ENCODE measurements around the gene PARP2. TPM values are rescaled to one million over a fixed set of nuclear protein-coding genes. Genes with fewer than 3 reads are reported as not detected.

The PARP2 gene
- total and polyA plus RNA-seq, 9 of the 15 experiments (the other 6 are each of a cell fraction or from before 2014, with no cell fraction given) = 19.7 to 50.5 (median 29.9) TPM

GRCh38 chr14:20332788-20333493 lies 10.5 kb upstream of the PARP2 start, which contains the start of gene CCNB1IP1:
Gene CCNB1IP1 (minus strand): TSS chr14:20333279. CDS start chr14:20316523, 16,756 bp downstream.
- intact Hi-C loops (cut with micrococcal nuclease) (loop anchor here (1.0 to 10.0 kb wide), 2 partner anchors 128 to 482 kb away; partner anchors contain the start of gene PIP4P1), in situ Hi-C loops (cut with MboI) (no loop called here)
- Histone ChIP-seq H4K20me1 (replicated peaks; ENCODE audit: control insufficient read depth, insufficient read depth, low read length) (no peaks in the 10 kb centered on the region; the same call in 1 of the 2 replicates), H2AFZ (ENCODE audit: low read depth, low read length) (peak within 1 kb of the TSS; percentile 71), H3K4me1 (replicated peaks in 1 of 2; ENCODE audit: control insufficient read depth in 2 of 2, insufficient read depth in 2 of 2, low read length in 2 of 2) (peaks cover 0 to 11% of the 10 kb centered on the region in 2 experiments; a peak in 2 of 5 replicates), H3K27me3 (ENCODE audit: control insufficient read depth in 2 of 2, insufficient read depth in 2 of 2, low read length in 2 of 2) (no peaks in the 10 kb centered on the region), H3K9me3 (replicated peaks; ENCODE audit: control insufficient read depth, insufficient read depth, low read depth, low read length) (no peaks in the 10 kb centered on the region), H3K4me2 (ENCODE audit: insufficient read depth, low read length) (peak within 1 kb of the TSS; percentile 97), H3K4me3 (peak within 1 kb of the TSS; percentile 87), H3K9me1 (ENCODE audit: control insufficient read depth, insufficient read depth, low read length) (no peaks in the 10 kb centered on the region), H3K27ac (ENCODE audit: extremely low read depth, low read depth, low read length) (peak within 1 kb of the TSS; percentile 90), H3K36me3 (ENCODE audit: control insufficient read depth, insufficient read depth, low read length) (peaks cover 27% of the 10 kb centered on the region), H3K79me2 (ENCODE audit: control insufficient read depth, insufficient read depth, low read length) (peaks cover 54% of the 10 kb centered on the region), H3K9ac (ENCODE audit: insufficient read depth in 1 of 2, low read depth in 2 of 2, low read length in 2 of 2) (peak within 1 kb of the TSS; percentile 85 to 96)
- ATAC-seq = peak; percentile 91
- DNase-seq (ENCODE audit: extremely low read depth in 1 of 4, low spot score in 3 of 4) = peak; percentile 70 to 91 (median 82)
- under 1% methylated on average over 15 of the region's 19 CpGs for WGBS (ENCODE audit: insufficient coverage, low coverage, missing lambda C conversion rate)
- peak; percentile 98 for FAIRE-seq
- TSS peak; percentile 84 for BruUV-seq (replicated peaks)
- POLR2A ChIA-PET = interaction anchor here (0.6 to 1.4 kb wide), 5 partner anchors 8 to 372 kb away, joined by 3 to 5 read pairs (median 3); partner anchors contain the start of genes PARP2 and PIP4P1
- CTCF ChIA-PET (ENCODE audit: low intra/inter-chr PET ratio) = interaction anchor here (1.3 kb wide), 1 partner anchor 10 kb away, joined by 4 read pairs; no protein-coding TSS in a partner anchor
- TF ChIP-seq POLR2G (IDR thresholded peaks at IDR 0.05; ENCODE audit: low read depth, low read length) (peak; percentile 31; the same call in 1 of the 2 replicates), TEAD2 (tag; IDR thresholded peaks at IDR 0.05) (no peak), POLR2A (conservative IDR thresholded peaks at IDR 0.05) (peak; percentile 94), KDM1A (IDR thresholded peaks at IDR 0.05) (peak; percentile 2 to 26; a peak in 2 of 4 replicates), ZFP36 (IDR thresholded peaks at IDR 0.05; ENCODE audit: low read depth, low read length, partially characterized antibody) (peak; percentile 55), HNRNPLL (IDR thresholded peaks at IDR 0.05; ENCODE audit: low read depth, low read length, poor library complexity, severe bottlenecking) (peak; percentile 32), MGA (IDR thresholded peaks at IDR 0.05) (peak; percentile 45), HDAC1 (IDR thresholded peaks at IDR 0.05) (peak; percentile 26 to 94; a peak in 3 of 4 replicates), CEBPB (tag; IDR thresholded peaks at IDR 0.05) (peak; percentile 78), DNMT1 (IDR thresholded peaks at IDR 0.05) (no peak), MEF2A (IDR thresholded peaks at IDR 0.05; ENCODE audit: control insufficient read depth, low read depth, low read length) (0 out of 2 replicates have a peak, but pooled peaks have one; percentile 18)

Measured in K562 (cell line).